Measurements from ENCODE around the gene TSG101.

The TSG101 gene

GRCh38 chr11:18492888-18493287, 33.9 kb downstream of the TSG101 start:
- DNase-seq, result no peak

- DNase-seq, result no peak
Measured at GRCh38 chr11:18491924-18492323, 34.8 kb downstream of the TSG101 start.

- no peak for DNase-seq
Measured at GRCh38 chr11:18490736-18491485, 35.8 kb downstream of the TSG101 start.

GRCh38 chr11:18490319-18490718, 36.4 kb downstream of the TSG101 start:
- DNase-seq, result no peak

- no peak for DNase-seq
Measured at GRCh38 chr11:18485913-18486528, 40.7 kb downstream of the TSG101 start.

- DNase-seq, result no peak
Measured at GRCh38 chr11:18479063-18479462, 47.7 kb downstream of the TSG101 start.

- DNase-seq, result no peak
Measured at GRCh38 chr11:18472587-18472986, 54.2 kb downstream of the TSG101 start.

- DNase-seq, result no peak
Measured at GRCh38 chr11:18471995-18472394, 54.7 kb downstream of the TSG101 start.

- no peak for DNase-seq
Measured at GRCh38 chr11:18468961-18469360, 57.8 kb downstream of the TSG101 start.

GRCh38 chr11:18468059-18468458, 58.7 kb downstream of the TSG101 start:
- DNase-seq, result no peak

- DNase-seq, result no peak
Measured at GRCh38 chr11:18466402-18466801, 60.3 kb downstream of the TSG101 start.

- no peak for DNase-seq
Measured at GRCh38 chr11:18463439-18463838, 63.3 kb downstream of the TSG101 start.

GRCh38 chr11:18461909-18462308, 64.8 kb downstream of the TSG101 start:
- no peak for DNase-seq

- no peak for DNase-seq
Measured at GRCh38 chr11:18459634-18460033, 67.1 kb downstream of the TSG101 start.

GRCh38 chr11:18457450-18457849, 69.3 kb downstream of the TSG101 start:
- peak; percentile 10 for DNase-seq

GRCh38 chr11:18455686-18456372, 70.9 kb downstream of the TSG101 start, which contains the start of gene LDHAL6A:
TSS of gene LDHAL6A (plus strand) at chr11:18455856. CDS start at chr11:18456681, 825 bp downstream.
- DNase-seq, result no peak

- DNase-seq, result peak; percentile 47
Measured at GRCh38 chr11:18452927-18453326, 73.8 kb downstream of the TSG101 start.

GRCh38 chr11:18449251-18449650, 77.5 kb downstream of the TSG101 start:
- DNase-seq, result no peak

- DNase-seq, result no peak
Measured at GRCh38 chr11:18438691-18439090, 88.1 kb downstream of the TSG101 start.
